Pulmonary artery endothelial cell (primary cell): Measurements from ENCODE around the gene CDK16. TPM values are rescaled to one million over a fixed set of nuclear protein-coding genes. Genes with fewer than 3 reads are reported as not detected.
"Not testable (repeated sequence)": the region's sequence is repeated elsewhere in the genome, so short reads cannot be mapped to it uniquely, and the experiment has no call there.

Source experiments
- DNase-seq: peaks from one replicate; pipeline ENCODE4 v3.0.0-alpha.2; 2011; ENCODE audit warnings: low read depth, low spot score
- total RNA-seq: library from RNA; depleted of rRNA; stranded (reverse); fragments of >200 nt; gene quantifications from 2 replicates; pipeline ENCODE4 v1.2.3, GENCODE V29; 2014

CDK16 gene
- total RNA-seq, 1 donor from 2014 or later = 61.3 TPM

GRCh38 chrX:47248576-47248975 lies 30.1 kb downstream of the CDK16 start:
- no peak for DNase-seq

DNA sequence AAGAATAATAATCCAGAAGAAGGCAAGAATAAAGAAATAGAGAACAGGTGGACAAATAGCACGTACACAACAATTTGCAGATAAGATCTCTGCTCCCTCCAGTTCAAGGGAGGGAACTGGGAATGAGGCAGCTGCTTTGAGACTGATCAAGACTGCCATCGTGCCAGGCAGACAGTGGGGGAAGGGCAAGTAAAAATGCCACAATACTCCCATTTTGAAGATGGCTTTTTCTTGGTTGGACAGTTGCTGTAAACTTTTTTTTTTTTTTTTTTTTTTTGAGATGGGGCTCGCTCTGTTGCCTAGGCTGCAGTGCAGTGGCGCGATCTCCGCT lies 31.5 kb downstream of the CDK16 start:
- no peak for DNase-seq

- DNase-seq = not testable (repeated sequence)
Measured at GRCh38 chrX:47257620-47258019, 39.1 kb downstream of the CDK16 start.

- no peak for DNase-seq
Measured at GRCh38 chrX:47264483-47265173, 46.1 kb downstream of the CDK16 start.

DNA sequence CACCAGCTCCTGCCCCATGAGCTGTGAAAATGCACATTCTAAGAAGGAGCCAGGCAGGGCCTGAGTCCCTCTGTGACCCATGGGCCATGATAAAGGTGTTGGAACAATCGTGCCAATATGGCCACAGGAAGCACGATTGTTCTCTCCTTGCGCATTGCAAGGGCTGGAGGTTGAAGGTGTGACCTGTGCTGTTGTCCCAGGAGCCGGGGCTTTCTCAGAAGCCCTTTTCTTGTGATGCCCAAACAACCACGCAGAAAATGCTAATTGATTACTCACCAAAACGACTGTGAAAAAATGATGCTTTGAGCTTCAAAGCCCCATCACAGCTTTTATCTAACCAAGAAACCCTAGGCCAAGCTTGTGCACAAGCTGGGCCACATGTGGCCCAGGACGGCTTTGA lies 48.2 kb downstream of the CDK16 start:
- DNase-seq = no peak

DNA sequence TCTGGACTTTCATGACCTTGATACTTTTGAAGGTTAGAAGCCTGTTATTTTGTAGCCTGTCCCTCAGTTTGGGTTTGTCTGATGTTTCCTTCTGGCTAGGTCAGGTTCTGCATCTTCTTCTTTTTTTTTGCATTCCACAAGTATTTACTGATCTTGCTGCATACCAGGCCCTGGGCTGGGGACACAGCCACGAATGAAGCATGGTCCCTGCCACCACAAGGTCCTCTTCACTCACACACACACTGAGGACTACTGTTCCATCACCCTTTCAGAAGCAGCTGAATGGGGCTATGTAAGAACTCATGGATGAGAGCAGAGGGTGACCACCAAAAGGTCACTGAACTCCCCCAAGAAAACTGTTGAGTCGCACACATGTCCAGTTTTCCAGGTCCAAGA lies 53.5 kb downstream of the CDK16 start:
- no peak for DNase-seq

GRCh38 chrX:47273011-47273730 lies 54.7 kb downstream of the CDK16 start:
- DNase-seq = no peak

- no peak for DNase-seq
Measured at GRCh38 chrX:47278691-47279090, 60.2 kb downstream of the CDK16 start.

Other genes with a start within 250 kb of the CDK16 start
- gene RGN, start 140.2 kb upstream of the CDK16 start, total RNA-seq = 0.56 and 1.3 TPM in 2 replicates
- 46.0 and 58.4 TPM in 2 replicates for gene NDUFB11, start 74.0 kb upstream of the CDK16 start, total RNA-seq
- 57.5 and 80.9 TPM in 2 replicates for gene RBM10, start 73.5 kb upstream of the CDK16 start, total RNA-seq
- 134 and 168 TPM in 2 replicates for gene UBA1, start 24.9 kb upstream of the CDK16 start, total RNA-seq
- 21.2 and 35.9 TPM in 2 replicates for gene USP11, start 14.3 kb downstream of the CDK16 start, total RNA-seq
- not detected in 2 replicates for gene ZNF157, start 151.9 kb downstream of the CDK16 start, total RNA-seq